DND-41 (cell line): ENCODE data around the gene CDHR2.

Source experiments
- EZH2 ChIP-seq: IDR thresholded peaks from 3 replicates; pipeline ENCODE4 v1.6.1; 2012; ENCODE audit warnings: borderline replicate concordance, low read depth, mild to moderate bottlenecking, moderate library complexity, low read length, inconsistent platforms; ENCODE audit not compliant: severe bottlenecking
- TF ChIP-seq, protein P1 (sequence below): IDR thresholded peaks from 2 replicates; pipeline ENCODE4 v1.5.1; 2012; ENCODE audit warnings: borderline replicate concordance, low read length, moderate library complexity, mild to moderate bottlenecking; ENCODE audit not compliant: poor library complexity, severe bottlenecking; ENCODE audit errors: extremely low read depth

DNA sequence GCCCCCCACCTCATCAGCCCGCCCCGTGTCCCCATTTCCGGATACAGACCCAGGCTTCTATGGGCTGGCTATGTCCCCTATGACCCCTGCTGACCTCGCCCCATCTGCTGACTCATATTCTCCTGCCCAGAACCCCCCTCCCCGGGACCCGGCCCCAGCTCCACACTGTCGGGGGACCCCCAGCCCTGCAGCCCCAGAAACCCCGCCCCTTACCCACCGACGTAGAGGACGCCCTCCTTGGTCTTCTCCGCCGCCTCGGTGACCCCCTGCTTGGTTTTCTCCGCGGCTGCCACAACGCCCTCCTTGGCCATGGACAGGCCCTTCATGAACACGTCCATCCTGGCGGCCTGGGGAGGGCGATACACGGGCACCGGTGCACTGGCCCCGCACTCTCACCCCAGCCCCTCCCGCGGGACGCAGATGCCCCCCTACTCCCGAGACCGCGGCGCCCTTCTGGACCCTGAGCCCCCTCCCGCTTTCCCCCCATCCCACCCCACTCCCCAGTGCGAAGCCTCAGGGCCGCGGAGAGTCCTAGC is 80.2 kb downstream of the CDHR2 start:
- TF ChIP-seq, protein P1, sequence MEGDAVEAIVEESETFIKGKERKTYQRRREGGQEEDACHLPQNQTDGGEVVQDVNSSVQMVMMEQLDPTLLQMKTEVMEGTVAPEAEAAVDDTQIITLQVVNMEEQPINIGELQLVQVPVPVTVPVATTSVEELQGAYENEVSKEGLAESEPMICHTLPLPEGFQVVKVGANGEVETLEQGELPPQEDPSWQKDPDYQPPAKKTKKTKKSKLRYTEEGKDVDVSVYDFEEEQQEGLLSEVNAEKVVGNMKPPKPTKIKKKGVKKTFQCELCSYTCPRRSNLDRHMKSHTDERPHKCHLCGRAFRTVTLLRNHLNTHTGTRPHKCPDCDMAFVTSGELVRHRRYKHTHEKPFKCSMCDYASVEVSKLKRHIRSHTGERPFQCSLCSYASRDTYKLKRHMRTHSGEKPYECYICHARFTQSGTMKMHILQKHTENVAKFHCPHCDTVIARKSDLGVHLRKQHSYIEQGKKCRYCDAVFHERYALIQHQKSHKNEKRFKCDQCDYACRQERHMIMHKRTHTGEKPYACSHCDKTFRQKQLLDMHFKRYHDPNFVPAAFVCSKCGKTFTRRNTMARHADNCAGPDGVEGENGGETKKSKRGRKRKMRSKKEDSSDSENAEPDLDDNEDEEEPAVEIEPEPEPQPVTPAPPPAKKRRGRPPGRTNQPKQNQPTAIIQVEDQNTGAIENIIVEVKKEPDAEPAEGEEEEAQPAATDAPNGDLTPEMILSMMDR = no peak
- no peak for TF ChIP-seq EZH2
